Uterus (tissue), 4 donors: ENCODE measurements around the gene DRC3. TPM values are rescaled to one million over a fixed set of nuclear protein-coding genes. Genes with fewer than 3 reads are reported as not detected.

Source experiments
- DNase-seq, 2 donors: peaks; one replicate each; pipeline ENCODE4 v3.0.0-alpha.2; 2019 to 2020
- H3K27ac ChIP-seq, 2 donors: fragments of 200-600 bp; sonication (generic); 1 replicate in 1 of 2; 2 replicates in 1 of 2; pipeline ENCODE4 v1.5.1; 2016 to 2018
- H3K27me3 ChIP-seq, 2 donors: fragments of 200-600 bp; sonication (generic); one replicate each; pipeline ENCODE4 v1.5.1; 2018 to 2019; ENCODE audit warnings: control low read depth in 1 of 2
- H3K36me3 ChIP-seq, 2 donors: fragments of 200-600 bp; sonication (generic); one replicate each; pipeline ENCODE4 v1.5.1; 2019; ENCODE audit warnings: control low read depth in 1 of 2
- H3K4me1 ChIP-seq, 2 donors: fragments of 200-600 bp; sonication (generic); one replicate each; pipeline ENCODE4 v1.5.1; 2018 to 2019; ENCODE audit warnings: control low read depth in 1 of 2
- H3K4me3 ChIP-seq, 2 donors: fragments of 200-600 bp; sonication (generic); 1 replicate in 1 of 2; 2 replicates in 1 of 2; pipeline ENCODE4 v1.5.1; 2018 to 2019; ENCODE audit warnings: mild to moderate bottlenecking in 1 of 2
- H3K9me3 ChIP-seq, 2 donors: fragments of 200-600 bp; sonication (generic); one replicate each; pipeline ENCODE4 v1.5.1; 2019; ENCODE audit warnings: control low read depth in 1 of 2
- CTCF ChIP-seq, 4 experiments: fragments of 200-600 bp in 2 of 4; fragments of 450-650 bp in 2 of 4; sonication (generic) in 2 of 4; IDR thresholded peaks; one replicate each; pipeline ENCODE4 v1.5.1; 2016 to 2019; ENCODE audit warnings: antibody characterized with exemption in 4 of 4, mild to moderate bottlenecking in 2 of 4, moderate library complexity in 1 of 4
- POLR2A ChIP-seq, 2 donors: fragments of 450-650 bp; IDR thresholded peaks; one replicate each; pipeline ENCODE4 v1.6.1; 2016; ENCODE audit warnings: antibody characterized with exemption in 2 of 2, mild to moderate bottlenecking in 1 of 2, moderate library complexity in 1 of 2
- intact Hi-C: fragments of 100-400 bp; cut with DNase I; formaldehyde crosslinking; loops from one replicate; pipeline ENCODE4 v1.15.1; 2023; ENCODE audit warnings: low total_unique reads
- total RNA-seq, 4 donors: library from RNA; depleted of rRNA in 3 of 4; stranded (reverse); fragments of >200 nt in 3 of 4; gene quantifications; one replicate each; pipeline versions ENCODE4 v1.1.0 to v1.2.4, GENCODE V29; 2014 to 2023
- donor health status: DM: yes; HTN: yes; CAD: no.

Gene DRC3
- total RNA-seq, 4 donors from 2014 or later: 7.7 to 18.5 (median 13.6) TPM

GRCh38 chr17:18009609-18010420 lies 37.2 kb downstream of the DRC3 start:
- DNase-seq: no peak
- H3K9me3 ChIP-seq: no peaks in the 10 kb centered on the region
- H3K4me3 ChIP-seq: no peak overlapping the region
- no peak for TF ChIP-seq CTCF (IDR thresholded peaks at IDR 0.05)
- no peak for TF ChIP-seq POLR2A (IDR thresholded peaks at IDR 0.05)
- no peaks in the 10 kb centered on the region for H3K27me3 ChIP-seq
- no peaks in the 10 kb centered on the region for H3K4me1 ChIP-seq
- intact Hi-C loops: no loop called here
- no peaks in the 10 kb centered on the region for H3K36me3 ChIP-seq
- no peak overlapping the region for H3K27ac ChIP-seq

DNA sequence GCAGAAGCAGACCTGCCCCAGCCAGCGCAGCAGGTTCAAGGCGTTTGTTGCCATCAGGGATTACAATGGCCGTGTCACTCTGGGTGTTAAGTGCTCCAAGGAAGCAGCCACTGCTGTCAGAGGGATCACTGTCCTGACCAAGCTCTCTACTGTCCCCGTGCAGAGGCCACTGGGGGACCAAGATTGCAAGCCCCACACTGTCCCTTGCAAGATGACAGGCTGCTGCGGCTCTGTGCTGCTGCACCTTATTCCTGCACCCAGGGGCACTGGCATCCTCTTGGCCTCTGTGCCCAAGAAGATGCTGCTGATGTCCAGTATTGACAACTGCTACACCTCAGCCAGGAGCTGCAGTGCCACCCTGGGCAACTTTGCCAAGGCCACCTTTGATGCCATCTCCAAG lies 38.6 kb downstream of the DRC3 start:
- no peak overlapping the region for H3K27ac ChIP-seq
- TF ChIP-seq CTCF (IDR thresholded peaks at IDR 0.05) (no peak), POLR2A (IDR thresholded peaks at IDR 0.05) (no peak)
- H3K36me3 ChIP-seq: no peaks in the 10 kb centered on the region
- H3K4me1 ChIP-seq: no peaks in the 10 kb centered on the region
- DNase-seq: no peak
- no peak overlapping the region for H3K4me3 ChIP-seq
- intact Hi-C loops: no loop called here
- H3K9me3 ChIP-seq: no peaks in the 10 kb centered on the region
- no peaks in the 10 kb centered on the region for H3K27me3 ChIP-seq

DNA sequence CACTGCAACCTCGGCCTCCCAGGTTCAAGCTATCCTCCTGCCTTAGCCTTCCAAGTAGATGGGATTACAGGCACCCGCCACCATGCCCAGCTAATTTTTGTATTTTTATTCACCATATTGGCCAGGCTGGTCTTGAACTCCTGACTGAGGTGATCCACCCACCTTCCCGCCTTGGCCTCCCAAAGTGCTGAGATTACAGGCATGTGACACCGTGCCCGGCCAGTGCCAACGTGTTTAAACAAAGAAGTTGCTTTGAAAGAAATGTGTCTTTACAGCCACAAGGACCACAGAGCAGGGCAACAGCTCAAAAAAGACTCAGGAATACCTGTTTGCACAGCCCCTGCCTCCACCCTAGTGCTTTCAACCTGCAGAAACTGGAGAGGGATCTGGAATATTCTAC lies 41.3 kb downstream of the DRC3 start:
- H3K4me1 ChIP-seq: no peaks in the 10 kb centered on the region
- no peak for TF ChIP-seq CTCF (IDR thresholded peaks at IDR 0.05)
- no peak for TF ChIP-seq POLR2A (IDR thresholded peaks at IDR 0.05)
- H3K27me3 ChIP-seq: no peaks in the 10 kb centered on the region
- no peaks in the 10 kb centered on the region for H3K36me3 ChIP-seq
- DNase-seq: no peak
- no peak overlapping the region for H3K4me3 ChIP-seq
- no peak overlapping the region for H3K27ac ChIP-seq
- intact Hi-C loops: no loop called here
- no peaks in the 10 kb centered on the region for H3K9me3 ChIP-seq

DNA sequence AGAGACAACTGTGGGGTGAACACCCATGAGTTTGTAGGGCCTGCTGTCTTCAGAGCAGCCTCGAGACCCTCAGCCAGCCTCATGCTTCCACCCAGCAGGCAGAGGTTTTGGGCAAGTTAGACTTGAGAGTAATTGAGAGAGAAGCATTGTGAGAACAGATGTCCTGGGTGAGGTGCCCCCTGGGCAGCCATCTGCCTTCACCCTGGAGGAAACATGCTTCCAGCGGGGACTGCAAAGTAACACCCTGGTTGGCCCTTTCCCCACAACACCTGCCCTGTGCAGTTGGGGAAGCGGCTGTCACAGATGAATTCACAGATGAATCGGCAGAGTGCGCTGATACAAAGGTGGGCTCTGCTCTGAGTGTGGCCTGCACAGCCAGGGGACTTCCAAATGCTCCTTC lies 42.9 kb downstream of the DRC3 start:
- Histone ChIP-seq H3K27me3 (no peaks in the 10 kb centered on the region), H3K36me3 (no peaks in the 10 kb centered on the region), H3K27ac (no peak overlapping the region), H3K4me3 (no peak overlapping the region), H3K4me1 (no peaks in the 10 kb centered on the region), H3K9me3 (no peaks in the 10 kb centered on the region)
- intact Hi-C loops: no loop called here
- TF ChIP-seq POLR2A (IDR thresholded peaks at IDR 0.05) (no peak), CTCF (IDR thresholded peaks at IDR 0.05) (no peak)
- no peak for DNase-seq

- no peak overlapping the region for H3K4me3 ChIP-seq
- TF ChIP-seq POLR2A (IDR thresholded peaks at IDR 0.05) (no peak), CTCF (IDR thresholded peaks at IDR 0.05) (no peak)
- no peak for DNase-seq
- no peaks in the 10 kb centered on the region for H3K27me3 ChIP-seq
- H3K9me3 ChIP-seq: no peaks in the 10 kb centered on the region
- H3K27ac ChIP-seq: no peak overlapping the region
- no peaks in the 10 kb centered on the region for H3K36me3 ChIP-seq
- no peaks in the 10 kb centered on the region for H3K4me1 ChIP-seq
- intact Hi-C loops: no loop called here
Observed at GRCh38 chr17:18016426-18016825, 43.8 kb downstream of the DRC3 start.
